Mucosa of descending colon (tissue), 3 donors: Measurements from ENCODE around the gene NVL. TPM values are rescaled to one million over a fixed set of nuclear protein-coding genes. Genes with fewer than 3 reads are reported as not detected.

ENCODE experiments used
- ATAC-seq: fragments of 200-7000 bp; cut with Tn5 transposase; one replicate; pipeline ENCODE4 v1.9.1; 2020; ENCODE audit warnings: mild to moderate bottlenecking, moderate library complexity
- DNase-seq, 3 donors: peaks; one replicate each; pipeline ENCODE4 v3.0.0-alpha.2; 2020
- H3K36me3 ChIP-seq: fragments of 200-600 bp; one replicate; pipeline ENCODE4 v1.8.0; 2021; ENCODE audit warnings: low read depth, mild to moderate bottlenecking
- H3K4me1 ChIP-seq: fragments of 200-600 bp; one replicate; pipeline ENCODE4 v1.8.0; 2021; ENCODE audit warnings: low read depth, mild to moderate bottlenecking
- H3K4me3 ChIP-seq: fragments of 200-600 bp; one replicate; pipeline ENCODE4 v1.8.0; 2021; ENCODE audit warnings: mild to moderate bottlenecking
- H3K9me3 ChIP-seq: fragments of 200-600 bp; one replicate; pipeline ENCODE4 v1.8.0; 2021; ENCODE audit warnings: mild to moderate bottlenecking
- CTCF ChIP-seq: fragments of 200-600 bp; IDR thresholded peaks from one replicate; pipeline ENCODE4 v1.8.0; 2022; ENCODE audit warnings: antibody characterized with exemption, mild to moderate bottlenecking
- intact Hi-C, 2 donors: fragments of 100-400 bp; cut with DNase I in 1 of 2; cut with micrococcal nuclease in 1 of 2; formaldehyde crosslinking; loops; one replicate each; pipeline versions ENCODE4 v1.11.0 to v1.11.1; 2022; cut with DNase I, micrococcal nuclease
- total RNA-seq, 3 donors: library from RNA; stranded (reverse); fragmentation: NEBNext Ultra II Directional in 2 of 3; extraction: Animal tissue kit (Norgen Biotek cat#: 25700) in 2 of 3; gene quantifications; one replicate each; pipeline versions ENCODE4 v1.2.1 to v1.2.4, GENCODE V29; 2021 to 2023
- donor health status: DM: no; HTN: no; CAD: no; lungs with moderate emphysema.
- donor health status: DM: no; HTN: no; CAD: no.
- donor health status: DM: no; HTN: yes; CAD: no.

Gene NVL
- total RNA-seq, 3 donors from 2014 or later, result 32.2 to 45.6 (median 34.7) TPM

DNA sequence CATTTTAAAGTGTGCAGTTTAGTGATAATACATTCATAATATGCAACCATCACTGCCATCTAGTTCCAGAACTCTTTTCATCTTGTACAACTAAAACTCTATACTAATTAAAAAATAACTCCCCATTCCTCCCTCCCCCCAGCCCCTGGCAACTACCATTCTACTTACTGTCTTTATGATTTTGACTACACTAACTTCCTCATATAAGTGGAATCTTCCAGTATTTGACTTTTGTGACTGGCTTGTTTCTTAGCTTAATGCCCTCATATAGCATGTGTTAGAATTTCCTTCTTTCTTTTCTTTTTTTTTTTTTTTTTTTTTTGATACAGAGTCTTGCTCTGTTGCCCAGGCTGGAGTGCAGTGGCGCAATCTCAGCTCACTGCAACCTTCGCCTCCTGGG lies 1.4 kb upstream of the NVL start:
- intact Hi-C loops, result loop anchor here in 1 of 2 donors (5.0 to 10.0 kb wide), 2 partner anchors 77 to 214 kb away; no protein-coding TSS in a partner anchor
- H3K4me1 ChIP-seq, result peaks cover 17% of the 10 kb centered on the region
- H3K4me3 ChIP-seq, result no peak overlapping the region
- no peak for ATAC-seq
- H3K36me3 ChIP-seq, result no peaks in the 10 kb centered on the region
- no peak for TF ChIP-seq CTCF
- H3K9me3 ChIP-seq, result no peaks in the 10 kb centered on the region
- DNase-seq, result no peak

DNA sequence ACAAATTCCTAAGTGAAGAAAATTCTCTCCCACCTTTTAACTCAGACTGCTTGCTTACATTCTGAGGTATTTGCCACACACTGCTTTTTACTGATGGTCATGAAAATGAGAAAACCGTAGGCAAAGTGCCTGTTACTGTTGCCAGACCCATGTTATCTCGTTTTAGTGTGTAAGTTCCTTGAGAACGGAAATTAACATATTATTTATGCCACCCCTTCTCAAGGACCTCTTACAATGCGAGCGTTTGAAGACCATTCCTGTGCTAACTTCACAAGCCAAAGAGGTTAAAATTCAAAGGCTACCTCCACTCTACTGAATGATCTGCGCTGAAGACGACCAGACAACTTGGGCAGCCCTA lies 509 bp downstream of the NVL start:
- Histone ChIP-seq H3K9me3 (no peaks in the 10 kb centered on the region), H3K36me3 (no peaks in the 10 kb centered on the region), H3K4me1 (peaks cover 17% of the 10 kb centered on the region), H3K4me3 (peak overlapping the region; percentile 78)
- TF ChIP-seq CTCF, result no peak
- no peak for ATAC-seq
- no peak for DNase-seq
- intact Hi-C loops, result no loop called here

- no peak for TF ChIP-seq CTCF
- H3K9me3 ChIP-seq, result no peaks in the 10 kb centered on the region
- H3K36me3 ChIP-seq, result no peaks in the 10 kb centered on the region
- ATAC-seq (no peak), DNase-seq (no peak)
- H3K4me3 ChIP-seq, result no peak overlapping the region
- intact Hi-C loops, result no loop called here
- peaks cover 17% of the 10 kb centered on the region for H3K4me1 ChIP-seq
Observed at GRCh38 chr1:224328644-224329043, 1.3 kb downstream of the NVL start.

- H3K4me3 ChIP-seq, result no peak overlapping the region
- TF ChIP-seq CTCF, result no peak
- no peak for ATAC-seq
- intact Hi-C loops, result no loop called here
- no peaks in the 10 kb centered on the region for H3K9me3 ChIP-seq
- no peak for DNase-seq
- peaks cover 16% of the 10 kb centered on the region for H3K4me1 ChIP-seq
- H3K36me3 ChIP-seq, result no peaks in the 10 kb centered on the region
Observed at GRCh38 chr1:224325959-224326358, 4.0 kb downstream of the NVL start.

DNA sequence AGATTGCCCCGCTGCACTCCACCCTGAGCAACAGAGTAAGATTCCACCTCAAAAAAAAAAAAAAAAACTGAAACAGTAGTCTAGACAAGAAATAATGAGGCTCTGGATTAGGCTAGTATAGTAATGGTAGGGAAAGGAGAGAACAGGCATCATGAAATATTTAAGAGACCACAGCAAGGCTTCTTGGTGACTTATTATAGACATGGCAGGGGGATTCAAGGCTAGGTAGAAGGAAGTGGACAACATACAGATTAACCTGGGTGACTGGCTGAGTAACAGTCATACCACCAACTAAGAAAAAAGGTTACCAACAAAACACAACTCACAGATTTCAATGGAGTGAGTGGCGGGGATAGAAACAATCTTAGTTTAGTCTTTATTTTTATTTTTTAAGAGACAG lies 8.3 kb downstream of the NVL start:
- Histone ChIP-seq H3K36me3 (no peaks in the 10 kb centered on the region), H3K9me3 (no peaks in the 10 kb centered on the region), H3K4me3 (no peak overlapping the region), H3K4me1 (peaks cover 4% of the 10 kb centered on the region)
- intact Hi-C loops, result no loop called here
- no peak for DNase-seq
- TF ChIP-seq CTCF, result no peak
- ATAC-seq, result no peak

- H3K36me3 ChIP-seq, result no peaks in the 10 kb centered on the region
- H3K9me3 ChIP-seq, result no peaks in the 10 kb centered on the region
- ATAC-seq (peak; percentile 60), DNase-seq (peak in 1 of 3 donors; percentile 23)
- H3K4me1 ChIP-seq, result peaks cover 4% of the 10 kb centered on the region
- no peak overlapping the region for H3K4me3 ChIP-seq
- no peak for TF ChIP-seq CTCF
- intact Hi-C loops, result no loop called here
Observed at GRCh38 chr1:224317383-224318045, 12.5 kb downstream of the NVL start.
